ENCODE data around the gene PRDM15. TPM values are rescaled to one million over a fixed set of nuclear protein-coding genes. Genes with fewer than 3 reads are reported as not detected.

PRDM15 gene
- total RNA-seq, 2 experiments from 2014 or later, result 13.2 to 14.5 TPM

- ChIA-PET CTCF (interaction anchor here (0.8 kb wide), 1 partner anchor 213 kb away, joined by 4 read pairs; no protein-coding TSS in a partner anchor), POLR2A (interaction anchor here (0.8 kb wide), 1 partner anchor 16 kb away, joined by 5 read pairs; the partner anchor contains the start of gene PRDM15)
- DNase-seq, result no peak
- TF ChIP-seq CTCF (IDR thresholded peaks at IDR 0.05), result no peak
- no peak for ATAC-seq
- Mint-ChIP-seq H3K9me3 (no peaks in the 10 kb centered on the region), H3K27me3 (no peaks in the 10 kb centered on the region), H3K36me3 (ENCODE audit: low read depth) (peaks cover 3% of the 10 kb centered on the region), H3K4me3 (no peak overlapping the region), H3K4me1 (ENCODE audit: low read depth) (peaks cover 24% of the 10 kb centered on the region), H3K27ac (no peak overlapping the region)
- intact Hi-C loops (cut with micrococcal nuclease), result no loop called here
Measured at GRCh38 chr21:41894922-41895557, 15.9 kb upstream of the PRDM15 start.

GRCh38 chr21:41894511-41894910 lies 15.4 kb upstream of the PRDM15 start:
- ATAC-seq, result no peak
- H3K27me3 Mint-ChIP-seq, result no peaks in the 10 kb centered on the region
- H3K27ac Mint-ChIP-seq, result no peak overlapping the region
- H3K4me1 Mint-ChIP-seq (ENCODE audit: low read depth), result peaks cover 22% of the 10 kb centered on the region
- POLR2A ChIA-PET, result no interaction called here
- CTCF ChIA-PET, result no interaction called here
- peaks cover 2% of the 10 kb centered on the region for H3K36me3 Mint-ChIP-seq (ENCODE audit: low read depth)
- no peak for DNase-seq
- H3K4me3 Mint-ChIP-seq, result no peak overlapping the region
- intact Hi-C loops (cut with micrococcal nuclease), result no loop called here
- TF ChIP-seq CTCF (IDR thresholded peaks at IDR 0.05), result no peak
- no peaks in the 10 kb centered on the region for H3K9me3 Mint-ChIP-seq

GRCh38 chr21:41892726-41893125 lies 13.6 kb upstream of the PRDM15 start:
- intact Hi-C loops (cut with micrococcal nuclease), result no loop called here
- Mint-ChIP-seq H3K4me3 (no peak overlapping the region), H3K9me3 (no peaks in the 10 kb centered on the region), H3K36me3 (ENCODE audit: low read depth) (no peaks in the 10 kb centered on the region), H3K27me3 (no peaks in the 10 kb centered on the region), H3K27ac (no peak overlapping the region), H3K4me1 (ENCODE audit: low read depth) (peaks cover 17% of the 10 kb centered on the region)
- ChIA-PET POLR2A (interaction anchor here (1.3 kb wide), 1 partner anchor 14 kb away, joined by 3 read pairs; the partner anchor contains the start of gene PRDM15), CTCF (no interaction called here)
- ATAC-seq (no peak), DNase-seq (no peak)
- TF ChIP-seq CTCF (IDR thresholded peaks at IDR 0.05), result no peak

- peaks cover 9% of the 10 kb centered on the region for H3K4me1 Mint-ChIP-seq (ENCODE audit: low read depth)
- no peaks in the 10 kb centered on the region for H3K36me3 Mint-ChIP-seq (ENCODE audit: low read depth)
- TF ChIP-seq CTCF (IDR thresholded peaks at IDR 0.05), result no peak
- ChIA-PET CTCF (no interaction called here), POLR2A (no interaction called here)
- intact Hi-C loops (cut with micrococcal nuclease), result no loop called here
- no peak overlapping the region for H3K4me3 Mint-ChIP-seq
- no peaks in the 10 kb centered on the region for H3K27me3 Mint-ChIP-seq
- no peak for DNase-seq
- ATAC-seq, result no peak
- H3K27ac Mint-ChIP-seq, result no peak overlapping the region
- no peaks in the 10 kb centered on the region for H3K9me3 Mint-ChIP-seq
Measured at GRCh38 chr21:41891132-41891531, 12.0 kb upstream of the PRDM15 start.

GRCh38 chr21:41890355-41890754 lies 11.2 kb upstream of the PRDM15 start:
- Mint-ChIP-seq H3K36me3 (ENCODE audit: low read depth) (no peaks in the 10 kb centered on the region), H3K4me1 (ENCODE audit: low read depth) (peaks cover 3% of the 10 kb centered on the region), H3K9me3 (no peaks in the 10 kb centered on the region), H3K4me3 (no peak overlapping the region), H3K27me3 (no peaks in the 10 kb centered on the region), H3K27ac (no peak overlapping the region)
- POLR2A ChIA-PET, result interaction anchor here (1.3 kb wide), 1 partner anchor 11 kb away, joined by 4 read pairs; the partner anchor contains the start of gene PRDM15
- ATAC-seq (no peak), DNase-seq (no peak)
- intact Hi-C loops (cut with micrococcal nuclease), result no loop called here
- CTCF ChIA-PET, result interaction anchor here (1.4 kb wide), 1 partner anchor 218 kb away, joined by 3 read pairs; no protein-coding TSS in a partner anchor
- TF ChIP-seq CTCF (IDR thresholded peaks at IDR 0.05), result no peak
